ENCODE data around the gene TBC1D17.

DNA sequence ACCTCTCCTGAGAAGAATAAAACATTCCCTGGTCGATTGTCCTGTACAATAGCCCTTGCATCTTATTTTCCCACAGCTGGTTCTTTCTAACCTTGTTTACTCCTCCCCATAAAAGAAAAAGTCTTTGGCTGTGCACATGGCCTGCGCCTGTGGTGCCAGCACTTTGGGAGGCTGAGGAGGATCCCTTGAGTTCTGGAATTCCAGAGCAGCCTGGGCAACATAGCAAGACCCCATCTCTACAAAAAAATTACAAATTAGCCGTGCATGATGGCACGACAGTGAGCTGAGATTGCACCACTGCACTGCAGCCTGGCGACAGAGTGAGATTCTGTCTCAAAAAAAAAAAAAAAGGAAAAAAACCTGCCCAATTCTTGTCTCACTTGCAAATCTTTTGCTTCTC is 59.0 kb downstream of the TBC1D17 start:
- TF ChIP-seq, protein P1, sequence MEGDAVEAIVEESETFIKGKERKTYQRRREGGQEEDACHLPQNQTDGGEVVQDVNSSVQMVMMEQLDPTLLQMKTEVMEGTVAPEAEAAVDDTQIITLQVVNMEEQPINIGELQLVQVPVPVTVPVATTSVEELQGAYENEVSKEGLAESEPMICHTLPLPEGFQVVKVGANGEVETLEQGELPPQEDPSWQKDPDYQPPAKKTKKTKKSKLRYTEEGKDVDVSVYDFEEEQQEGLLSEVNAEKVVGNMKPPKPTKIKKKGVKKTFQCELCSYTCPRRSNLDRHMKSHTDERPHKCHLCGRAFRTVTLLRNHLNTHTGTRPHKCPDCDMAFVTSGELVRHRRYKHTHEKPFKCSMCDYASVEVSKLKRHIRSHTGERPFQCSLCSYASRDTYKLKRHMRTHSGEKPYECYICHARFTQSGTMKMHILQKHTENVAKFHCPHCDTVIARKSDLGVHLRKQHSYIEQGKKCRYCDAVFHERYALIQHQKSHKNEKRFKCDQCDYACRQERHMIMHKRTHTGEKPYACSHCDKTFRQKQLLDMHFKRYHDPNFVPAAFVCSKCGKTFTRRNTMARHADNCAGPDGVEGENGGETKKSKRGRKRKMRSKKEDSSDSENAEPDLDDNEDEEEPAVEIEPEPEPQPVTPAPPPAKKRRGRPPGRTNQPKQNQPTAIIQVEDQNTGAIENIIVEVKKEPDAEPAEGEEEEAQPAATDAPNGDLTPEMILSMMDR (IDR thresholded peaks at IDR 0.05; ENCODE audit: low read length) = no peak
- no peak for TF ChIP-seq EZH2 (optimal IDR thresholded peaks at IDR 0.05; ENCODE audit: low read depth, low read length)
- no peak for TF ChIP-seq EZH2phosphoT487 (IDR thresholded peaks at IDR 0.05; ENCODE audit: low read length)

Measured in MM.1S (cell line).